ENCODE measurements around the gene WBP4. TPM values are rescaled to one million over a fixed set of nuclear protein-coding genes. Genes with fewer than 3 reads are reported as not detected.

WBP4 gene
- total RNA-seq, 1 donor from 2014 or later, result 13.5 TPM

DNA sequence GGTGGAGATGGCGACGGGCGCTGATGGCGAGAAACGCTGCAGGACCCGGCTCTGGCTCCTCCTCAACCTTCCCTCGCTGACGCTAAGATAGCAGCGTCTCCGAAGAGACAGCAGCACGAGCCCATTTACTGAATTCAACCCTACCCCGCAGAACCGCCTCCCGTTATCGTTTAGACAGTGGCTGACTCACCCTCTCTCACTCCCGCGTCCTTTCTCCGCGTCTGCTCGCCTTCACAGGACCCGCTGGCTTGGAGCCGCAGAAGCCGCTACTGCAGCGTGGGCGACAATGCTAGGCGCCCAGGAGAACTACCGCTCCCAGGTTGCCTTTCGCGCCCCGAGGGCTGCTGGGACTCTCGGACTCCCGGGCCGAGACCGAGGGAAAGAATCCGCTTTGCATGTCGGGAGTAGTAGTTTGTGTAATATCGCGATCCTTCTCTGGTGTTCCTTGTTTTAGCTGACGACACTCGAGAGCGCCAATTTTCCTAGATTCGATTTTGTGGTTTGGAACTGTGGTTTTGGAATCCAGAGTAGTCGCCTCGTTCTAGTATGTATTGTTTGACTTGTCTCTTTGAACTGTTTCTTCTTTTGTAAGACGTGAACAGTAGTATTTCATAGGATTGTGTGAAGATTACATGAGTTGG is 71.3 kb downstream of the WBP4 start, which contains the start of gene KBTBD6:
TSS of gene KBTBD6 (minus strand) at position 291 of the 641 bp plus-strand sequence. CDS start 291 bp downstream, outside the sequence.
- no peaks in the 10 kb centered on the region for H3K9me3 ChIP-seq
- H3K4me1 ChIP-seq, result peaks cover 52% of the 10 kb centered on the region
- intact Hi-C loops (cut with DNase I), result loop anchor here (10.0 kb wide), 1 partner anchor 62 kb away; the partner anchor contains the start of gene KBTBD7

More for the DNA sequence above, 71.3 kb downstream of the WBP4 start, which contains the start of gene KBTBD6:
- DNase-seq (ENCODE audit: extremely low spot score in 2 of 2), result peak; percentile 95 to 97
- Histone ChIP-seq H3K27ac (peak within 1 kb of the TSS; percentile 85), H3K36me3 (no peaks in the 10 kb centered on the region), H3K4me3 (peak within 1 kb of the TSS; percentile 61 to 65), H3K27me3 (no peaks in the 10 kb centered on the region)
- TF ChIP-seq, protein P1, sequence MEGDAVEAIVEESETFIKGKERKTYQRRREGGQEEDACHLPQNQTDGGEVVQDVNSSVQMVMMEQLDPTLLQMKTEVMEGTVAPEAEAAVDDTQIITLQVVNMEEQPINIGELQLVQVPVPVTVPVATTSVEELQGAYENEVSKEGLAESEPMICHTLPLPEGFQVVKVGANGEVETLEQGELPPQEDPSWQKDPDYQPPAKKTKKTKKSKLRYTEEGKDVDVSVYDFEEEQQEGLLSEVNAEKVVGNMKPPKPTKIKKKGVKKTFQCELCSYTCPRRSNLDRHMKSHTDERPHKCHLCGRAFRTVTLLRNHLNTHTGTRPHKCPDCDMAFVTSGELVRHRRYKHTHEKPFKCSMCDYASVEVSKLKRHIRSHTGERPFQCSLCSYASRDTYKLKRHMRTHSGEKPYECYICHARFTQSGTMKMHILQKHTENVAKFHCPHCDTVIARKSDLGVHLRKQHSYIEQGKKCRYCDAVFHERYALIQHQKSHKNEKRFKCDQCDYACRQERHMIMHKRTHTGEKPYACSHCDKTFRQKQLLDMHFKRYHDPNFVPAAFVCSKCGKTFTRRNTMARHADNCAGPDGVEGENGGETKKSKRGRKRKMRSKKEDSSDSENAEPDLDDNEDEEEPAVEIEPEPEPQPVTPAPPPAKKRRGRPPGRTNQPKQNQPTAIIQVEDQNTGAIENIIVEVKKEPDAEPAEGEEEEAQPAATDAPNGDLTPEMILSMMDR (IDR thresholded peaks at IDR 0.05), result peak in 1 of 3 experiments; percentile 3
- TF ChIP-seq POLR2AphosphoS5 (IDR thresholded peaks at IDR 0.05; ENCODE audit: insufficient read depth in 1 of 2, low read depth in 1 of 2), result peak; percentile 96 to 99
- TF ChIP-seq POLR2A (IDR thresholded peaks at IDR 0.05), result peak; percentile 30 to 49

MicroRNAs within 50 kb of the gene (microRNA counts, 767-probe panel; counts per million panel counts)
- 238 to 261 counts per million in 2 donors for microRNA hsa-miR-3168

Small RNA genes lying within 50 kb of the gene (microRNA-seq; reads per million reads assigned to microRNA genes)
- not detected for gene MIR3168 (ENCODE audit: borderline number of aligned reads, borderline replicate concordance)

Small RNA genes lying within 50 kb of the gene (small RNA-seq; reads per million reads assigned to genes)
- gene MIR3168, result not detected
- not detected for gene RN7SL597P

Other genes with a start within 250 kb of the WBP4 start
- 101 TPM for gene ELF1, start 42.2 kb upstream of the WBP4 start, total RNA-seq
- gene KBTBD6, start 71.3 kb downstream of the WBP4 start, total RNA-seq, result 8.1 TPM
- gene KBTBD7, start 133.1 kb downstream of the WBP4 start, total RNA-seq, result 5.9 TPM
- gene MTRF1, start 202.1 kb downstream of the WBP4 start, total RNA-seq, result 17.2 TPM
- gene NAA16, start 249.8 kb downstream of the WBP4 start, total RNA-seq, result 30.2 TPM